ENCODE results near the gene H3-3A.
A peak's percentile ranks its signal among the peaks of the same experiment; 100 is the strongest.

The H3-3A gene

GRCh38 chr1:226062558-226063223 is at the start of gene H3-3A:
Gene H3-3A, plus strand, starts transcription at chr1:226062716. Its CDS starts 1,636 bp downstream, at chr1:226064352.
- DNase-seq = peak; percentile 98

- DNase-seq = no peak
Observed at GRCh38 chr1:226017070-226017469, 45.4 kb upstream of the H3-3A start.

DNA sequence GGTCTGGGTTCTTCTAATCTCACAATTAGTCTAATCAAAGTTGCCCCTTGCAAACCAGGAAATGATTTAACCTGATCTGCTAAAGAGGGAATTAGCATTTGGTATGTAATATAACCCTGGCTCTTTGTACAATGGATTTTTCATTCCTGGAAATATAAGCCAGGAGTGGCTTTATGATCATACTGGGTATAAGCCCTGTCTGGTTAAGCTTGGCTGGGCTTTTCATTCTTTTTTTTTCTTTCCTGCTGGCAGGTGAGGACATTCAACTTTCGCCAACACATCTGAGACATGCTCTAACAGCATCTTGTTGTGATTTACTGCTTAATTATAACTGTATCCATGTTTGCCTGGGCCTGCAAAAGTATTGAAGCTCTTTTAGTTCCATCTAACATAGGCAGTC is 42.9 kb upstream of the H3-3A start:
- DNase-seq = no peak

DNA sequence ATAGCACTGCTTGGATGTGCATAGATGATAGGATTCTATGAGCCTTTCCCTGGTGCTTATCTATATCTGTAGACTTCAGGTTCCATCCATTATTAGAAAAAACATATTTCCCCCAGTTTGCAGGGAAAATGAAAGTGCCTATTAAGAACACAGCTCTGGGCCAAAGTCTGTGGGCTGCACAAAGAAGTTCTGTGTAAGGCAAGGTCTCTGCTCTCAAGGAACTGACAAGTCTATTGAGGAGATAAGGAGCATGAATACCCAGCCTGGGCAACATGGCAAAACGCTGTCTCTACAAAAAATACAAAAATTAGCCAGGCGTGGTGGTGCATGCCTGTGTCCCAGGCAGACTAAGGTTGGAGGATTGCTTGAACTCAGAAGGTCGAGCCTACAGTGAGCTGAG is 41.1 kb upstream of the H3-3A start:
- DNase-seq = no peak

- no peak for DNase-seq
Observed at GRCh38 chr1:226021801-226022200, 40.7 kb upstream of the H3-3A start.

DNA sequence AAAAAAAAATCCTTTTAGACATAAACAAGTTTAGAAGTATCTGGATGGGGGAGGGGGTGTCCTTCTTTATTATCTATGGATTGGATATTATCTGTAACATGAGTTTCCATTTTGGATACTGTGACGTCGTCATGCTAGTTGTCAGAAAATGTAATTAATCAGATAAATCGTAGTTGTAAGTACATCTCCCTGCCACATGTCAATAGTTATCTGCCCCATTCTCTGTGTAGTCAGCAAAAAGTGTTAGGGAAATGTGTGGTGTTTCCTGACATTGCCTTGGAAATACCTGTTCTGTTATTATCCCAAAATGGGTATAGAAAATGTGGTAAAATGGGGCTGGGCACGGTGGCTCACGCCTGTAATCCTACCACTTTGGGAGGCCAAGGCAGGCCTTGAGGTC is 38.8 kb upstream of the H3-3A start:
- no peak for DNase-seq

GRCh38 chr1:226026833-226027232 is 35.7 kb upstream of the H3-3A start:
- DNase-seq = no peak

DNA sequence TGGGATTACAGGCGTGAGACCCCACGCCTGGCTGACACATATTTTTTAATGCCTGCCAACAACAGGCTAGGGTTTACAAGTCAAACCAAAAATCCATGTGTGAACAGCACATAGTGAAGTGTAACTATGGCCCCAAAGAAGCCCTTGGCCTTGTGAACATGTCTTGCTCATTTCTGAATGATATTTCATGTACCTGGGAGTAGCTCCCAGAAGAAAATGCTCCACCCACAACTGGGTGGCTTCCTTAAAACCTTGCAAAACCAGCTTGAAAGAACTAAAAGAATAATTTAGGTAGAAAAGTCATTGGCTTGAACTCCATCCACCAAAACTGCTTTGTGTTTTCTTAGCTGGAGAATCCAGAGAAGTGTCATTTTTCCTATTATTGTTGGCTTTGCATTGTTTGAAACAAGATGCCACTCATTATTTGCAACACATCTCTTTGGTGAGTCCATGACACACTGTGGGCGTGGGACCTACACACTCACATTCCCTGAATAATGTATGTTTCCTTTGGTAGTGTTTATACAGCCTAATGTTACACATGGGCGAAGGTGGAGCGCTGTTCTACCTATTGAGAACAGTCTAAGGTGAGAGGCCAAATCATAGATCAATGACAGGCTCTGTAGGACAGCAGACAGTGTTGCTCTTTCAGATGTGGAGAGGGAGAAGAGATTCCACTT is 34.8 kb upstream of the H3-3A start:
- DNase-seq = no peak

DNA sequence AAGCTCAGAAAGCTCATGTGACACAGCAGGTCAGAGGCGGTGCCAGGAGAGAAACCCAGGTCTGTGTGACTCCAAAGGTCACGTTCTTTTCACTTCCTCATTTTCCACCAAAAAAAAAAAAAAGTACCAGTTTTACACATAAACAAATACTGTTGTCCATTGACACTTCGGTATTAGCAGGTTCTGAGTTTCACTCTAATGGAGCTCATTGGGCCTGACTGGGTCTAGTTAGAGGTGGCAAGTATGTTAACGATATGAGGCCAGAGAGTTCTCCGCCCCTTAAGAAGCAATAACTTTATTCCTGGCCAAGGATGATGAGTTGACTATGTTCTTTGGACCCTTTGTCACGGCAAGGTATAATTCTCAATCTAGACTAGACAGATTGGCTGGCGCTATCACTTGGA is 33.4 kb upstream of the H3-3A start:
- DNase-seq = no peak

GRCh38 chr1:226029568-226030225 is 32.8 kb upstream of the H3-3A start:
- DNase-seq = no peak

DNA sequence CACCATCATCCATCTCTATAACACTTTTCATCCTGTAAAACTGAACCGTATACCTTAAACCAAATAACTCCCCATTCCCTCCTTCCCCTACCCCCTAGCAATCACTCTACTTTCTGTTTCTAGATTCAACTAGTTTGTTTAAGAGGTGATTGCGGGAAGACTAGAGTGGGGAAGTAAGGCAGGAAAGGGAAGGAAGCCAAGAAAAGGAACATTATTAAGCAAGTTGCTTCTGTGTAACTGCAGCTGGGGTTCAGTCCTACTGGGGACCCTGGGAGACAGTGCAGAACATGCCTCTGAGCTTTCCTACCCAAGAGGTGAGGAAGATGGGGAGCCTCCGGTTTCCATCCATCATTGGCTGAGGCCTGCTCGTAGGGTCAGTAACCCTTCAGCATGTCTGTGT is 28.9 kb upstream of the H3-3A start:
- no peak for DNase-seq

GRCh38 chr1:226033991-226034390 is 28.5 kb upstream of the H3-3A start:
- DNase-seq = no peak

DNA sequence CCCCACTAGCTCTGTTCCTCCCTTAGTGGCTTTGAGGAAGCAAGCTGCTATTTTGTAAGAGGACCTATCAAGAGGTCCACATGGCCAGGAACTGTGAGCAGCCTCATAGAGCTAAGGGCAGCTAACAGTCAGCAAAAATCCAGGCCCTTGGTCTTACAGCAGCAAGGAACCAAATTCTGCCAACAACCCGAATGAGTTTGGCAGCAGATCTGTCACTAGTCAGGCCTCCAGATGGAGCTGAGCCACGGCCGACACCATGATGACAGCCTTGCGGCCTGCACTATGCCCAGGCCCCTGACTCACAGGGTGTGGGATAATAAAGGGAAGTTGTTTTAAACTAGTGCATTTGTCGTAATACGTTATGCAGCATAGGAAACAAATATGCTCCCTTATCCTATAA is 28.0 kb upstream of the H3-3A start:
- DNase-seq = no peak

DNA sequence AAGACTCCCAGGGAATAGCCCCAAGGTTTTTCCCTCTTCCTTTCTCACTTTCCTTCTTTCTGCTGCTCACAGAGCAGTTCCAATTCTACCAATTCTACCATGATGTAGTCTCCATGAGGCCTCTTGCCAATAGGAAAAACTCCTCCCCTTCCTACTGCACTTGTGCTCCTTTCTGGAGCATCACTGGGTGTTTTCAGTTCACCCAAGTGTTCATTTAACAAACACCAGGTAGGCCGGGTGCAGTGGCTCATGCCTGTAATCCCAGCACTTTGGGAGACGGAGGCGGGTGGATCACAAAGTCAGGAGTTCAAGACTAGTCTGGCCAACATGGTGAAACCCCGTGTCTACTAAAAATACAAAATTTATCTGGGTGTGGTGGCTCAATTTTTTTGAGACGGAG is 26.6 kb upstream of the H3-3A start:
- DNase-seq = no peak

DNA sequence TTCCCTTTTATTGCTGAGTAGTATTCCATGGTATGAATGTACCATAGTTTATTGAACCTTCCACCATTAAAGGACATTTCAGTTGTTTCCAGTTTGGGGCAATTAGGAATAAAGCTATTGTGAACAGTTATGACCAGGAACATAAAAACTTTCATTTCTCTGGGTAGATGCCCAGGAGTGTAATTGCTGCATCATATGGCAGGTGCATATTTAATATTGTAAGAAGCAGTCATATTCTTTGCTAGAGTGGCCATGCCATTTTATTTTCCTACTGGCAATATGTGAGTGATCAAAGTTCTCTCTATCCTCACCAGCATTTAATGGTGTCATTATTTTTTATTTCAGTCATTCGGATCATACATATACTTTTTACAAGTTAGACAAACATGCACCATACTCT is 23.9 kb upstream of the H3-3A start:
- no peak for DNase-seq

DNA sequence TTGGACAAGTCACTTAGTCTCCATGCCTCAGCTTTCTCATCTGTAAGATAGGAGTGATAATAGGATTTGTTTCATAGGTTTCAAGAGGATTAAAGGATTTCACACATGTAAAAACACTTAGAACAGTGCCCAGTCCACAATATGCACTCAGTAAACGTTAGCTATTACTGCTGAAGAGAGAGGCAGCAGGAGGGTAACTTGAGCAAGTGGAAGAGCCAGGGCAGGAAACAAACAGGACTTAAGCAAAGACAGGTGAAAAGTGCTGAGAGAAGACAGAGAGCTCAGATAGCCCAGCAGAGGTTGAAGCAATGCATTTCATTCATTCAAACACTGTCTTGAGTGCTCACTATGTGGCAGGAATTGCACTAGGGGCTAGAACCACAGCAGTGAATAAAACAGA is 21.1 kb upstream of the H3-3A start:
- no peak for DNase-seq

DNA sequence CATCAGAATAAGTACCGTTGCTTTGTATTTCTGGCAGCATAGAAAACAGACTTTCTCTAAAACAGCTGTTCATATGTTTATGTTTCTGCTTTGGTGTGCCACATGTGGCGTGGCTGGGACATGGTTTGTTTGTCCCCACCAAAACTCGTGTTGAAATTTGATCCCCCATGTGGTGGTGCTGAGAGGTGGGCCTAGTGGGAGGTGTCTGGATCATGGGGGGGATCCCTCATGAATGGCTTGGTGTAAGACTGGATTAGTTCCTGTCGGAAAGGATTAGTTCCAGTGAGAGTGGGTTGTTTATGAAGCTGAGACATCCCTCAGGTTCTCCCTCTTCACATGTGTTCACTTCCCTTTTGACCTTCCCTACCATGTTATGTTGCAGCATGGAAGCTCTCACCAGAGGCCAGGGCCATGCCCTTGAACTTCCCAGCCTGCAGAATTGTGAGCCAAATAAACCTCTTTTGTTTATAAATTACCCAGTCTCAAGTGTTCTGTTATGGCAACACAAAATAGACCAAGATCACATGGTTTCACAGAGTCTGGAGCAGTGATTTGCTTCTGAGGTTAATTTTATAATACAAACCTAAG is 17.9 kb upstream of the H3-3A start:
- DNase-seq = no peak

DNA sequence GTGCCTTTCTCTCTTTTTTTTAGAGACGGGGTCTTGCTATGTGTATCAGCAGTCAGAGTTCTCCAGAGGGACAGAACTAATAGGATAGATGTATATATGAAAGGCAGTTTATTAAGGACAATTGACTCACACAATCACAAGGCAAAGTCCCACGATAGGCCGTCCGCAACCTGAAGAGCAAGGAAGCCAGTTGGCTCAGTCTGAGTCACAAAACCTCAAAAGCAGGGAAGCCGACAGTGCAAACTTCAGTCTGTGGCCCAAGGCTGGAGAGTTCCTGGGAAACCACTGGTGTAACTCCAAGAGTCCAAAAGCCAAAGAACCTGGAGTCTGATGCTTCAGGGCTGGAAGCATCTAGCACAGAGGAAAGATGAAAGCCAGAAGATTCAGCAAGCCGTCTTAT is 16.3 kb upstream of the H3-3A start:
- no peak for DNase-seq

DNA sequence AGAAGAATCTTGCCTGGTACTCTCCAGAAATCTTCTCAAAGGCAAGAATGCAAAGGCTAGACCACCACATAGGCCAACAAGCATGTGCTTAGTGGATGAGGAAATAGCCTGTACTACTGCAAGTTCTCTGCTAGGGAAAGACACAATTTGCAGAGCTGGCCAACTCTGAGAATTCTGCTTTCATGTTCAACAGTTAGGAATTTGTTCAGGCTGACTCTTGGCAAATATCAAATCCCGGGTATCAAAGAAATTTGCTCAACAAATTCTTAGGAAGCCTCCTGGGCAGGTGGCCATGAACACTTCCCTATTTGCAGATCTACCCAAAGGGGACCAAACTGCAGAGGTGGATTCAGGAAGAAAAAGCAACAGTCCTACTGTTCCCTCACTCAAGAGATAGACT is 15.0 kb upstream of the H3-3A start:
- DNase-seq = no peak

GRCh38 chr1:226048886-226049285 is 13.6 kb upstream of the H3-3A start:
- no peak for DNase-seq

DNA sequence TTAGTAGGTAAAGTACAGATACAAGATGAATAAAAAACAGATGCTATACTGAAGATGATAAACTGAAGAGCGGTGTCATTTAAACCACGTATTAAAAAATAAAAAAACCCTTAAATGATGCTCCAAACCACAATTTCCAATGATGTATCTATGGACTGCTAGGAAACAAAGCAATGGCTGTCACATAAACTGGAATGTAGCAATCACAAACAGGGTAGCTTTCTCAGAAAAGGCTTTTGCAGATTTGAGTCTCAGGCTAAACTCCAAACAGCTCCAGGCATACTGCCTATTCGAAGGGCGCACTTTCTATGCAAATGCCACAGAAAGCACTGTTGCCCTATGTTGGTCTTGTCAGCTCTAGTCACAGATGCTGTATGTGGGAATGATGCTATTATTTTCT is 12.4 kb upstream of the H3-3A start:
- no peak for DNase-seq

DNA sequence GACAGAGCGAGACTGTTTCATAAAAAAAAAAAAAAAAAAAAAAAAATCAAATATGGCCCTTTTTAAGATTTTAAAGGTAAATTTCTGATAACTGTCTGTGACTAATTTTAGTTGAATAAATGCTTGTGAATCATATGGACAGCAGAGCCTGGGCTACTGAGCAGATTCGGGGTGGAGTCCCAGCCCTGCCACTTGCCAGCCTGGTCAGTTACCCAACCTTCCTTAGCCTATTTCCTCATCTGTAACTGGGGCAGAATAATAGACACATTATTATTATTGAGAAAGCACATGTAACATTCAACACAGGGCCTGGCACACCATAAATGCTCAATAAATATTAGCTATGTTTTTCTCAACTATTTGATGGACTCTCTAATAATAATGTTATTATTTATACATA is 11.2 kb upstream of the H3-3A start:
- DNase-seq = no peak

- DNase-seq = no peak
Observed at GRCh38 chr1:226052061-226052460, 10.5 kb upstream of the H3-3A start.

Measured in activated CD4-positive, alpha-beta T cell treated with anti-CD3 and anti-CD28 coated beads, Interleukin-2, amount 50 U/mL, for 16 hours (primary cell).